Fibroblast of skin of right biceps (primary cell): Measurements from ENCODE around the gene PIK3C2G.

Source experiments
- DNase-seq: peaks from one replicate; pipeline ENCODE4 v3.0.0-alpha.2; 2013

Gene PIK3C2G

DNA sequence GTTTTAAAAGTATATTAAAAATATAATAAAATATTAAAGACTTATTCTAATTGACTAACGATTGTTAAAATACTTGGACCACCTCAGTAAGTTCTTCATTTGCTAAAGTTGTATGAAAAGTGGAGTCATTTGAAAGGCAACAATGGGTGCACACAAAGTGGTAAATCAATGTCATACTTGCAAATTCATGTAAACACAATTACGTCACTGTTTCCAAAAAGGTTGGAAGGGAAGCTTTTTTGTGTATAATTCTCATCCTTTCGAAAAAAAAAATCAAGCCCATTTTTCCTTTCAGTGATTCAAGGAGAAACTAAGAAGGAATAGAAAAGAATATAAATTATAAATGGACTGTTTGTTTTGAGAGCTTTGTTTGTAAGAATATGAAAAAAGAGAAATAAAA, 166.2 kb downstream of the PIK3C2G start:
- DNase-seq, result no peak

DNA sequence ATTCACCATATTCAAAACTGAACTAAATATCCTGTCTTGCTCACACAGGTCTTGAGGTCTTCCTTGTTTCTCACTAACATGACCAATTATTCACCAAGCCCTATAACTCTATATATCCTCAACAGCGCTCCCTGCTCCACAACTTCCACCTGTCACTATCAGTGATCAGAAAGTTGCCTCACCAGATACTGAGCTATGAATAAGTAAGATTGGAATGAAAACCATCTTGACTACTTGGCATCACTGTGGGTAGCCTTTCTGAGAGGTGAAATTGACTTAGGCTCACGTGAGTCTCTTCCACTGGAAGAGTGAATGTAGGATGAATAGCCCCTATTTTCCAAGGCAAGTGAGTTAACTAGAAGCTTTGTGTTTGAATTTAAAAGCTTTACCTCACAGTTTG, 167.1 kb downstream of the PIK3C2G start:
- DNase-seq, result no peak

DNA sequence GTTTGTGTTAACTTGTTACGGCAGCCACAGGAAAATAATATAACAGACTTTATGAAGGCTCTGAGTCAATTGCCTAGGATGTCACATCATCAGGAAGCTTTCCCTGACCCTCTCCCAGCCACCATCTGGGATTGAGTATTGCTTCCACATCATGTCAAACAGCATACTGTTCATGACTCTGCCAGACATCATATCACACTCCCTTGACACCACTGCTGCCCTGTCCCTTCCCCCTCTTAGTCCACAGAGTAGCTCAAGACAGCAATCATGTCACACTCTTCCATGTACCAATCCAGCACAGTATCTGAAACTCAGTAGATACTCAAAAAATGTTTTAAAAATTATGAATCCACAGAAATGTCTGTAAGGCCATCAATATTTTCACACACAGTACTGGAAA, 168.0 kb downstream of the PIK3C2G start:
- no peak for DNase-seq

DNA sequence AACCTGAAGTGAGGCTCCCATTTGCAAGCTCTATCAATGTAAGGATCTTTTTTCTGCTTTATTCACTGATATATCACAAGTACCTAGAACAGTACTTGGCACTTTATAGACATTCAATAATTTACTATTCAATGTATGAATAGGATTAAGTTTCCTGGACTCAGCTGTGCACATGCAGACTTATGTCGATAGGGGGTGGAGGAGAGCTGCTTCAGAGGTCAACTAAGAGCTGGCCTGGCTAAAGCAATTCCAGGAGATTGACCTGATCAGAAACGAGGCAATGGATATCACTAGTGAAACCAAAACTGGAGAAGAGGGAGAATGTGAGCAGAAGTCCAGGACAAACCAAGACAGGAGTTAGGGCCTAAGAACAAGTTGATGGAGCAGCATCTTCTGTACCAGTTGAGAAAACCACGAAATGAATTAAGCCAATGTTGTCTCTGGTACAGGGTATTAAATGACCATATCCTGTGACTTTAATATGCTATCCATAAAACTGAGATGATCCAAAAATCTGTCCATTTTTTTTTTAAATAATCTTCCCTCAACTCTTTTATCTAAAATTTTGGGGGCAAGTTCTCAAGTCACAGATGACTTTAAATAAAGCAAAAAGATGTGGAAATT, 169.2 kb downstream of the PIK3C2G start:
- peak; percentile 50 for DNase-seq

DNA sequence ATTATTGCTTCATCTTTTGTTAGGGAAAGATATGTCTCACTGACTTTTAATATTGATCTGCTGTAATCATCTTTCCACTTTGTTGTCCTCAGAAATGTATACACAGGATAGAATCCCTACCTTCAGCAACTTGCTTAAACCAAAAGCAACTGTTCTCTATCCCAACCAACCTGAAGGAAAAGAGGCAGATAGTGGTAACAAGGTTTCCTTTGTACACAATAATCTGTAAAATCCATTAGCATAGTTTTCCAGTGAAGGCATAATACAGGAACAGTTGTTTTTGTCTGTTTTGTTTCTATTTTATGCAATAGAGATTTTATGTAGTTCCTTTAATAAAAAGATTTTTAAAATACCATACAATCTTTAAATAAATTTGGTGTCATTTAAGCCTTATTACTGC, 170.5 kb downstream of the PIK3C2G start:
- DNase-seq, result no peak

DNA sequence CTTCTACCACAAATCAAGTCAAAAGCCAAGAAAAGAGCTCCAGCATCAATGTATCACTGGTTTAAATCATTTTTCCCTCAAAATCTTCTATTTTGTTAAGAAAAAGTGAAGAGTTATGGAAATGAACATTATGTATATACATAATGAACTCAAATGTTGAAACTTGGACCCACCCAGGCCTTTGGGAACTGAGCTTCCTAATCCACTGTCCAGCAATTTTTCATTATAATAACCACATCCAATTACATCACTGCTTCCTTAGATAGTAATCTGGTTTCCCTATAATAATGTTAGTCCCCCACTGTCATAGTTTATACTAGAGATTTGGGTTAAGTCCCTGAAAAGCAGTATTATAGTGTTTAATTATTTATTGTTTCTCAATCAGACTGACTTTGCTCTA, 170.9 kb downstream of the PIK3C2G start:
- DNase-seq, result no peak

DNA sequence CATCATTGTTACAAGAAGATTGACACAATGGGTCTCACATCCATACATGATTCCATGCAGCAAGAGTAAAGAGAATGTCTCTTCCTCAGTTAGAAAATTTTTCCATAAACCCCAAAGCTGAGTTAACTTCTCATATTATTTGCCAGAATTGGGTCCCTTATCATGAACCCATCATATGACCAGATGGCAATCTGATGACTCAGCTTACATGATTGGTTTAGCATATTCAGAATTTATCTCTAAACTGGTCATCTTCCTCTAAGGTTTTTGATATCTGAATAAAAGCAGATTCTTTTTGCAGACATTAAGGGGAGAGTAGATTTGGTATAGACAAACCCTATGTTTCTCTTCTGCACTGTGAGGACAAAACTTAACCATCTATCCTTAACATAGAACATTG, 174.9 kb downstream of the PIK3C2G start:
- DNase-seq, result peak; percentile 22

DNA sequence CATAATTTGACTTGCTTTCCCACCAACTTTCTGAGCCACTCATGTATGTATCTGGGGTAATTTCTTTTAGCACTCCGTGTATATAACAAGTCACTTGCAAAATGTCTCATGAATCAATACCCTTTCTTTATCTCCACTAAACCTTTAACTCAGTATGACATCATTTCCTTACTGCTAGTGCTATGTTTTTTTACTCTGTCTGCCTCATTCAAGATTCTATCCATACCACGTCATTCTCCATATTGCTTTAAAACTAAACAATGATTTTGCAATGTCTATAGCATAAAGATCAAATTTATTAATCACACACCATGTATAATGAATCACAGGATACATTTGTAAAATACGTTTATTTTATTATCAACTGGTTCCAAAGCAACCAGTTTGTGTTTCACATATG, 178.2 kb downstream of the PIK3C2G start:
- DNase-seq, result peak; percentile 48

DNA sequence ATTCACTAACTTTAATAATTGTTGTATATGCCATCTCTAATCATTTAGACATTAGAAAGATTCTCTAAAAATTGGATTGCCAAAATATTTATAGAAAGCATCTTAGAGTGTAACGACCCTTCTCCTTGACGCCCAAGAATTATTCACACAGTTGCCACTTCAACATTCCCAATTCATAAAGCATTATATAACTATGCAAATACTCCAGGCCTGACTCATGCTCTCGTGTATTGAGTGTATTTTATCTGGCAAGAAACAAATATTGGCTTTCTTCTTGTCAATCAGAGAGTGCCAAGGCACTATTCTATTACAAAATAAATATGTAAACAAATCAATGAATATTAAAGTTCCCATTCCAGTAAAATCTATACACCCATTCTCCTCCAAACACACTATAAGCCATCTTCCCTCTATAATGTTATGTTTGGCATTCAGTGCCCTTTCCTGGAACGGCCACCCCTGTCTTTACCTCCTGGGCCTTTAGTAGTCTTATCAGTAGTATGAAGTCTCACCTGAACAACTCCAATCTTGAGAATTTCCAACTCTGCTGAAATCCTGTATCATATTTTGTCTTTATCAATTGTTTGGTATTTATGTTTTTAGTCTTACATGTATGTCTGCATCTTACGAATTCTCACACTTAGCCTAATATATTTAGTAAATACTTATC, 182.6 kb downstream of the PIK3C2G start:
- peak; percentile 19 for DNase-seq

DNA sequence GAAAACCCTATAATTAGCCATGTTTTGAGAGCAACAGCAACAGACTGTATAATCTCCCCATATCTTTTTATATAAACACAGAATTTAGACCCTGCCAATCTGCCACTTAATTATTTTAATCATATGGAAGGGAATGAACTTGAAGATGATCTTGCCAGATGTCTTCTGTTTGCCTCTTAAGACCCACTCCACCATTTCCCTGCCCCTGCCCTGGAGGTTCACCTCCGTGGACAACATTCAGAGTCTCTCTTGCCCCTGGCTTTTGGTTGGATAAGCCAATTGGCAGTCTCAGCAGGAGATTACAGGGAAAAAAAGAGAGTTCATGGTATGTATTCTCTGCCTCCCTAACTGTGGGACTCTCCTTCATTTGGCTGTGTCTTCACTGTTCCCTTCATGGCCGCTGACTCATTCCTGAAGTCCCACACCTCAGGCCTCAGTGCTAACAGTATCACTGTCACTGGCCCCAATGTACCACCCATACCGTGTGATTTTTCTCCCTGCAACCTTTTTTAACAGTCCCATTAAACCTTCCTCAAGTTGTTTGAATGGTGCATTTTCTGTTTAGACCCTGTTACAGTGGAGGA, 184.8 kb downstream of the PIK3C2G start:
- no peak for DNase-seq

DNA sequence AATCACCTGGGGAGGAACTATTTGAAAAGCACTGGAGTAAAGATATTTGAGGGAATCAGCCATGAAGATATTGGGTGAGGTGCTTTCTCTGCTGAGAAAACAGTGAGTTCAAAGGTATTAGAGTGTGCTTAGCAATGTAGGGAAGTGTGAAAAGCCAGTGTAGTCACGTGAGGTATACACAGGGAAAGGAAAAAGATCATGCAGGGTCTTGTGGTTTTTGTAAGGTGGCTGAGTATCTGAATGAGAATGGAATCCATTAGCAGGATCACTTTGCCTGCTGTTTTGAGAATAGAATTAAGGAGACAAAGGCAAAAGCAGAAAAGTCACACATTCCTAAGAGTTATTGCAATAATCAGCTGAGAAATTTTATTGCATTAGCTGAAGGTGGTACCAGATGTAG, 193.0 kb downstream of the PIK3C2G start:
- no peak for DNase-seq

DNA sequence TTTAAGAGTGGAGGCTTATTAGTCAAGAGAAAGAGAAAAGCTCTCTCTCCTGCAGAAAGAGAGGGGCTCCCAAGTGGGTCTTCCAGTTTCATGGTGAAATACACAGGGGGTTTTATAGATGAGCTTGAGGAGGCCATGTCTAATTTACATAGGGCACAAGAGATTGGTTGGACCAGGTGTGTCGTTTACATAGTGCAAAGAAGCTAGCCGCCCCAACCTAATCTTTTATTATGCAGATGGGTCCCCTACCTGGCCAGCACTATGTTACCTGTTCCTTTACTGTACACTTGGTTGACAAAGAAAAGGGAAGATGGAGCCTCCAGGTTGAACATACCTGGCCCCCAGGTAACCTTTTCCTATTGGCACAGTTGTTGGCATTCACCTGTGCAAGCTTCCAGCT, 195.0 kb downstream of the PIK3C2G start:
- no peak for DNase-seq

DNA sequence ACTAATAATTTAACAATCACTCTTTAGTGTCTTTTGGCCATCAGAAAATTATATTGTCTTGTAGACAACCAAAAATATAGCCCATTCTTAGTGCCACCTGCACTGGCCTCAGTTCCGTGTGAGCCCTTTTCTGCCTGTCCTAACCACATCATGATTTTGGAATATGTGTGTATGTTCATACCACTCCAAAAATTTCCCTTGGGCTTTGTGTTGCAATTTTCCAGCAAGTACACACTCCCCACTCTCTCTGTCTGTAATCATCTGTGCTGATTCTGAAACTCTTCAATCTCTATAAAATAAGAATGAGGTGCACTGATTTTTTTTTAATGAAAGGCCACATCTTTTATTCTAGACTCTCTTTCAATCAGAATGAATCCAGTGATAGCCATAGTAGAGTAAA, 196.0 kb downstream of the PIK3C2G start:
- DNase-seq, result no peak

DNA sequence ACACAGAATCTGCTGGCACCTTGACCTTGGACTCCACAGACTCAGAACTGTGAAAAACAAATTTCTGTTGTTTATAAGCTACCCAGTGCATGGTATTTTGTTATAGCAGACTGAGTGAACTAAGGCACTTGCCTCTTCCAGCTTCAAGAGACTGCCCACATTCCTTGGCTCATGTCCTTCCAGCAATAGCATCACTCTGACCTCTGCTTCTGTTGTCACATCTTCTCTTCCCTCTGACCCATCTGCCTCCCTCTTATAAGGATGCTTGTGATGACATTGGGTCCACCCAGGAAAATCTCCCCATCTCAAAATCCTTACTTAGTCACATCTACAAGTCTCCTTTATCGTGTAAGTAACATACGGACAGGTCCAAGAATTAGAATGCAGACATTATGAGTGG, 200.4 kb downstream of the PIK3C2G start:
- DNase-seq, result no peak

DNA sequence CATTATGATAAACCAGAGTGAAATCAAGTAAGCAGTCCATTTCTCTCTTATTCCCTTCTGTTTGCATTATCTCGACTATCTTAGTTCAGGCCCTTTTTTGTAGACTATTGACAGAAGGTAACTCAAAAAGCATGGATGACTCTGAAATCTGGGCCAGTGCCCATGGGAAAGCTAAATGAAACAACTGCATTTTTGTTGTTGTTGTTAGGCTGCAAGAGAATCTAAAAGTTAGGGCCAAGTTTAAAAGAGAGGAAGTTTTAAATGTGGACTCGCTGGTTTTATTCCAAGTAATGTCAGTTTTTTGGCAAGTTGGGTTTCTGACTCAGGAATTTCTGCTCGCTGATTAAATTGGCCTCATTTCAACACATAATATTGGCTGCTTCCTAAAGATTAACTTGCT, 201.1 kb downstream of the PIK3C2G start:
- DNase-seq, result peak; percentile 84

DNA sequence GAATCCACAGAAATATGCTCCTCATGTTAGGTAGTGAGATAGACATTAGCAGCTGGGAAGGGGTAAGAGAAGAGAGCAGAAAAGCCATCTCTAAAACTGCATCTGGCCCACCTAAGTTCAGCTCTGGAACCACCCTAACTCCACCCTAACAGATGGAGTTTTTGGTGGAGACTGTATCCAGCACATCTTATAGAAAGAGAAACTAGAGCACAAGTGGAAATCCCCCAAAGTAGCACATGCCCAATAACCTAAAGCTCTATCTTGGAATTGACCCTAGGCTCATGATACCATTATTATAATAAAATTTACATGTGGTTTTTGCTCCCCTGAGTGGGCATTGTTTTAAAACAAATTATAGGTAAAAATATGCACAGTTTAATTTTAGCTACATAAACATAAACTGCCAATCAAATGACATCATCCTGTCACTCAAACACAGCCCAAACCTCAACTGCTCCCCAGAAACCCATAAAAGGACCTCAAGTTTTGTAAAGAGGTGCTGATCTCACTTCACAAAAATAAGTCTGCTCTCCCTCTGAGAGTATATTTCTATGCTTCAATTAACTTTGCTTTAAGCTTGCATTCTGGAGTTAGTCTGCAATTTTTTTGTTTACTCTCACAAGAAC, 206.4 kb downstream of the PIK3C2G start:
- DNase-seq, result no peak

DNA sequence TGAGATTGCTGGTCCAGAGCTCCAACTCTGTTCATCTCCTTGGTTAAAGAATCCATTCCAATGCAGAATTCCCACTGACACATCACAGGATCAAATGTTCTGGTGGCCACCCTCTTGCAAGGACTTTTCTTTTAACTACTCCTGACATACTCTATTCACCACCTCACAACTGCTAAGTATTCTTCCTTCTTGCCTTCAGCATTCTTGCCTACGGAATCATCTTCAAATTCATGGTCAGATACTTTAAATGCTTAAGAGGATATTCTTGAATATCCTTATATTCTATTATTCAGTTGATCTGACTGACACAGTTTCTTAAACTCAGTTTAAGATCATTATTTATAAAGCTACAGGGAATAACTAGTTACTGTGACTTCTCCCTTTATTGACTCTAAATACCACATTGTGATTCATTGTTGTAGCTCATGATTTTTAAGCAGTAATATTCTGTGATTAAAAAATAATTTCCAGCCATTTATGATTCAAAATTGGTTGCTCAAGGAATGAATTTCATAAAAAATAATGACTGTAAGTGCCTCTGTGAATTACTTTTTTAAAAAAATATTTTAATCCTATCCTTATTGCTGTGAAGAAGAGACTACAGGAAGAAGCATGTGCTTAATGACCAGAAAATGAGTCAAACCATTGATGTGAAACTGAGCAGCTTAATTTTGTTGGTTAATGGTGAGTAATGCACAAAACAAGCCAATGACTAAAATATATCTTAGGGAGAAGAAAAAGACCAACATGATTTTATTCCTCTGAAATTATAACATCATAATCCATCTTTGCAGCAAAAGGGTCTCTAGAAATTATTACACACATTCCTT, 207.1 kb downstream of the PIK3C2G start:
- peak; percentile 76 for DNase-seq

DNA sequence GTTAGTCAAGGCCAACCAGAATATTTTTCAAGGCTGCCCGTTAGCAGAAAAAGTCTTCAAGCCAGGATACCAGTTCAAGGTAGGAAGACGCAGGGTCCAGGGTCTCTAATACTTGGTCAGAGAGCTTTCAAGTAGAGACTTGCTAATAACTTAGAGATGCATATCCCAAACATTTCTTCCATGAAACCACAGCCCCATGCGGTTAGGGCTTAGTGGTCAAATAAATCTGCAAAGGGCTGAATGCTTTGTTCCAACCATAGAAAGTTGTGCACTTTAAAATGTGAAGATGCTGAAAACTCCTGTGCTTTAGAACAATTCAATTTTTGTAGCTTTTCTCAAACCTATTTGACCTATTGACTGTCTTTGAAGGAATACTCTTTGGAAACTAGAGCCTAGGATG, 208.9 kb downstream of the PIK3C2G start:
- DNase-seq, result peak; percentile 15

DNA sequence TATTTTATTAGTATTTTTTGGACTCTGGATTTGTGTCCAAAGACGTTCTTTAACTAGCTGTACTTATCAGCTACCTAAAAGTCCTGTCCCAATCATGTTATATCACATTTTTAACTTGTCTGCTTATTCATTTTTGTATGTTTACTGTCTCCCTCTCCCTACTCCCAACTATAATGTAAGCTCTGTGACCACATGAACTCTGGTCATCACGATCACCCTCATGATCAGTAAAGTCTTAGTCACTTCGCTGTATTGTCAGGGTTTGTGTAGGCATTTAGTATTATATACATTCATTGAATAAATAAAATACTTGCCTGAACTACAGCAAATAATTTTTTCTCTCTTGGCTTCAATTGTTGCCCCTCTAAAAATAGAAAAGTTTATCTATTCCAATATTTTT, 211.0 kb downstream of the PIK3C2G start:
- no peak for DNase-seq

DNA sequence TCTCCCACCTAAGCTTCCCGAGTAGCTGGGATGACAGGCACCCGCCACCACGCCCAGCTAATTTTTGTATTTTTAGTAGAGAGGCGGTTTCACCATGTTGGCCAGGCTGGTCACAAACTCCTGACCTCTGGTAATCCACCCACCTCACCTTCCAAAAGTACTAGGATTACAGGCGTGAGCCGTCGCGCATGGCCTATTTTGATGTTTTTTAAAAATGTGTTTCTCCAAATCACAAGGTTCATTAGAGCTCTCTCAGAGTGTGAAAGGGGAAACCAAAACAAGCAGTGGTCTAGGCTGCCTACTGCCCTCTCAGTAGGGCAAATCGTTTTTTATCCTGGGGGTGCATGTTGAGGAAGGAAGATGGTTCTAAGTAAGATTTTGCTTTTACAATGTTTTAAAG, 211.5 kb downstream of the PIK3C2G start:
- no peak for DNase-seq

DNA sequence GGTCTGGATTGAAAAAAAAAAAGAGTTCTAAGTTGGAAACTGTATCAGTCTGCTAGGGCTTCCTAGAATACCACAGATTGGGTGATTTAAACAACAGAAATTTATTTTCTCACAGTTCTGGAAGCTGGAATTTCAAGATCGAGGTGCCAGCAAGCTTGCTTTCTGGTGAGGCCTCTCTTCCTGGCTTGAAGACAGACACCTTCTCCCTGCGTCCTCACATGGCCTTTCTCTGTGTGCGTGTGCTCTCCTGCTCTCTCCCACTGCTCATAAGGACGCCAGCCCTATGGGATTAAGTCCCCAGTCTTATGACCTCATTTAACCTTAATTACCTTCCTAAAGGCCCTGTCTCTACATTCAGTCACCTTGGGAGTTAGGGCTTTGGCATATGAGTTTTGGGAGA, 215.5 kb downstream of the PIK3C2G start:
- no peak for DNase-seq

DNA sequence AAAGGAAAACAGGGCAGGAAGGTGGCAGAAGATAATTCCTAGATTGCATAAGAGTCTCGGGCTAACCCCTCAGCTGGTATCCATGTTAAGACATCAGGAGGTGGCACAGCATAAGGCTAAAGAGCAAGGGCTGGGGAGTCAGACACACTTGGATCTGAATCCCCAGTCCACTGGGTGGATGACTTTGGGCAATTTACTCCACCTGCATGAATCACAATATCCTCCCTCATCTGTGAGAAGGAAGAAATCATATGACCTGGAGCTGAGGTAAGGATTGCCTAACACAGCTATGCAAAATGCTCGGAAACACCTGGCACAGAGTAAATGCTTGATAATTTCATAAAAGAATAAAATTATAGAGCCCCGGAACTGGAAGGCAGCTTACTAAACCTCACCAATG, 217.9 kb downstream of the PIK3C2G start:
- DNase-seq, result no peak

DNA sequence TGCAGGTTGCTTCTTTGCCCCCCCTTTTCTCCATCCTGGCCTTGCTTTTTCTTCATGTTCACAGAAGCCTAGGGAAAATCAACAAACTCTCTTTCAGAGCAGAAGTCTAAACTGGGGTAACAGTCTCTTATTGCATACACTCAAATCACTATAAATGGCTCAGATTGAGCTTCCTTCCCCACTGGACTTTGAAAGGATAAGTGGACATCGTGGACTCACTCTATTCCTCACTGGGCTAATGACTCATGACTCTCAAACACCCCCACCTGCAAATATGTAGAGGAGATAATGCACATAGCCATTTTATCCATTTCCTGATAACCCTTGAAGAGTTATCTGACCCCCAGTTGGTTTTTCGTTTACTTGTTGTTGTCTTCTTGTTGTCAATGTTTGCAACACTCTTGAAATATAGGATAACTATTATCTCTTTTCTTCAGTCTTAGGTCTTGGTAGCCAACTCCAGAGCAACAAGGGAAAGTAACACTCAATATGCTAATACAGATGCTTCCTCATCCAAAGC, 221.3 kb downstream of the PIK3C2G start:
- DNase-seq, result no peak
